ENCODE results near the gene NES. TPM values are rescaled to one million over a fixed set of nuclear protein-coding genes. Genes with fewer than 3 reads are reported as not detected.
A peak's percentile ranks its signal among the peaks of the same experiment; 100 is the strongest.

NES gene
- total RNA-seq, 1 donor from 2014 or later: 54.7 TPM

DNA sequence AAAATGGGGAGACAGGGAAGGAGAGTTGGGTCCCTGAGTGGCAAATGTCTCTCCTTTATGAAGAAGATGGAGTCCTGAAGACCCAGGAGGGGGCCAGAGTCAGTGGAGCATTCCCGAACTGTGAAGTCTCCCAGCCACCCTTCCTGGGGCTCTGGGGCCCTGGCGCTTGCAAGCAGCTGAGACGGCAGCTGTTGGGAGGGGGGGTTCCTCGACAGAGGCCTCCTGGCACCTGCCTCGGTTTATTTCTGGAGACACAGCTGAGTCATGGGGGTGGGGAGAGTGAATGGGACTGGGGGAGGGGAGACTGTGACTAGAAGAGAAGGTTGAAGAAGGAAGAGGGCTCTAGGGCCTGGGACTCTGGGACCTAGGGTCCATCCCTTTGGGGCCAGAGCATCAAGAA is 14.0 kb downstream of the NES start:
- DNase-seq: peak; percentile 30

DNA sequence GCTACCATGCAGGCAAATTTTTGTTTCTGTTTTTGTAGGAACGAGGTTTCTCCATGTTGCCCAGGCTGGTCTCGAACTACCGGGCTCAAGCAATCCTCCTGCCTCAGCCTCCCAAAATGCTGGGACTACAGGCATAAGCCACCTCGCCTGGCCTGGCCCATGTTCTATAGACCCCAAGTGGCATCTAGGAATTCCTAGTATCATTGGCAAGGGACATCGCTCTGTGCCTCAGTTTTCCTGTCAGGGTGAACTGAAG is 14.5 kb downstream of the NES start:
- no peak for DNase-seq

DNA sequence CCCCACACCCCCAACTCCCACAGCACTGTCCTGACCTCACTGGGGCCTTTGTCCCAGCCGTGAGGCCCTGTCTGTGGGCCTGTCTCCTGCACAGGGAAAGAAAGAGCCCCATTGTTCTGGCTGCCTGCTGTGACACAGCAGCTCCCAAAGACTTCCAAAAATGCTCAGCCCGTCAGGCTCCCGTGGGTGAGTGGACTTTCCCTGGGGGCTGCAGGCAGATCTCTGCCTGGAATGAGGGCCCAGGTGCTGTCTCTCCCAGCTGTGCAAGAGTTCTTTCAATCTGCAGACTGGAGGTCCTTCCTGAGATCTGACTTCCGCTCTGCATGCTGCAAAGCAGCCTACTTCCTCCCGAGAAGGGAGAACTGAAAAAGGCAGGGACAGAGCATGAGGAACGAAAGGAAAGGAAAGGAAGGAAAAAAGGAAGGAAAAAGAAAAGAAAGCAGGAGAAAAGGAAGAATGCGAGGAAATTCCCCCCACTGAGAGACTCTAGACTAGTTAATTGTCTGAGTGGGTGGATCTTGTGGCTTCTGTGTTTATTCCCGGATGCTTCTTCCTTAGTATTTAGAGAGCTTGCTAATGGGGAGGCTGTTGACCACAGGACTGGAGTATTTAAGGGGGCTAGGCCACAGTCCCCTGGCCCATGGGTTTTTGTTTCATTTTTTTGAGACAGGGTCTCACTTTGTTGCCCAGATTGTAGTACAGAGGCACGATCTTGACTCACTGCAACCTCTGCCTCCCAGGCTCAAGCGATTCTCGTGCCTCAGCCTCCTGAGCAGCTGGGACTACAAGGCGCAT is 15.0 kb downstream of the NES start:
- no peak for DNase-seq

DNA sequence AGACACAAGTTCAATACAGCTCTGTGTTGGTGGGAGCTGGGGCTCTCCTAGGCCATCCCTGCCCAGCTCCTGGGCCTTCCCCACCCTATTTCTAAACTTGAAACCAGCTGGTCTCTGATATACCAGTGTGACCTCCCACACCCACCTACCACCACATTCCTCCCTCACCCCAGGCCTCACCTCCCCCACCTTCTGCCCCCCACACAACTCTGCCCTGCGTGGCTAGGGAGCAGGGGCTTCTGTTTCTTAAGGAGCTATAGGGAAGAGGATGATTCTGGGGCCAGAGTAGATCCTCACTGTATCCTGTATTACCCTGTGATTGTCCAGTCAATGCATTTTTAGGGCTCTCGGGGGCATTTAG is 16.5 kb downstream of the NES start:
- no peak for DNase-seq

DNA sequence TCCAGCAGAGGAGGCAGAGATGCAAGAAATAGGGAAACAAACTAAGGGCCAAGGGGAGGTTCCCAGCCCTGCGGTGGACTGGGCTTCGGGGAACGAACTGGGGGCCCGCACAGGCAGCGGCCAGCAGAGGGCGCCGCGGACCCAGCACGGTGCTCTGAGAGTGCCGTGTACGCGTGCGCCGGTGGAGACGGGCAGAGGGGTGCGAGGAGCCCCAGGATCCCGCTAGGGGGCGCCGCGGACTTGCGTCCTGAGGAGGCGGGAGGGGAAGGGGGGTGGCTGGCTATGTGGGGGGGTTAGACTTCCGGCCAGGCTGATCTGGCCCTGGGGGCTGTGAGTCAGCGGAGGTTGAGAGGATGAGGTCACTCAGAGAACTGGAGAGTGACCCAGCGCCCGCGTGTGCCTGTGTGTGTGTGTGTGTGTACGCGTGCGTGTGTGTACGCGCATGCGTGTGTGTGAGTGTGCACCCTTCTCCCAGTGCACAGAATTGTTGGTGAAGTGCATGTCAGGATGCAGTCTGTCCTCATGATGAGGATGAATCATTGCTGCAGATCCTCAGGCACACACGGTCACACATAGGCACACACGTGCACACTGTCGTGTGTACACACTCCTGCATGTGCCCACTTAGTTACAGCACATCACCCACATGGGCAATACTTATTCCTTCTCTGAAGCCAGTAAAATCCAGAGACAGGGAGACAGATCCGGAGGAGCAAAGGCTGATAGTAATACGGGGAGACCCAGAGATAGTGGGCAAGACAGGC is 17.0 kb downstream of the NES start:
- DNase-seq: peak; percentile 95

DNA sequence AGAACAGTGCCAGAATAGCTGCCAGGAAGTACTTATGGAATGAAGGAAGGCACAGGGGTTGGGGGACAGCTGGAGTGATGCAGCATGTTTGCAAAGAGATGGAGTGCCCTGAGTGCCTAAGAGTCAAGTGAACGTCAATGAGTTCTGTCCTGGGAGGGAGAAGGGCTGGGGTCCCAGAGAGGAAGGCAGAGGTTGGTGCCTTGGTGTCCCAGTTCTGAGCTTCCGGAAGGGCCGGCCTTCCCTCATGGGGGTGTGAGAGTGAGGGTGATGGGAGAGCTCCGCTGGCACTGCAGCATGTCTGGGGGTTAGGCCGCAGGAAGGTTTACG is 17.6 kb downstream of the NES start:
- DNase-seq: peak; percentile 43

DNA sequence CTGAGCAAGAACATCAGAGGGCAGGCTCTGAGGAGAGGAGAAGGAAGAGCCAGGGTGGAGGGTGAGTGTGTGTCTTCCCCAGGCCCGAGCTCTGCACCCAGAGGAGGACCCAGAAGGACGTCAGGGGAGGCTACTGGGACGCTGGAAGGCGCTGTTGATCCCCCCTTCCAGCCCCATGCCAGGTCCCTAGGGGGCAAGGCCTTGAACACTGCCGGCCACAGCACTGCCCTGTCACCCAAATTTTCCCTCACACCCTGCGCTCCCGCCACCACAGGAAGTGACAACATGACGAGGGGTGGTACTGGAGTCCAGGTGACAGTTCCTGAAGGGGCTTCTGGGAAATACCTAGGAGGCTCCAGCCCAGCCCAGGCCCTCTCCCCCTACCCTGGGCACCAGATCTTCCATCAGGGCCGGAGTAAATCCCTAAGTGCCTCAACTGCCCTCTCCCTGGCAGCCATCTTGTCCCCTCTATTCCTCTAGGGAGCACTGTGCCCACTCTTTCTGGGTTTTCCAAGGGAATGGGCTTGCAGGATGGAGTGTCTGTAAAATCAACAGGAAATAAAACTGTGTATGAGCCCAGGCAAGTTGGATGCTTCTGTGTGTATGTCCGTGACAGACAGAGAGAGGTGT is 18.1 kb downstream of the NES start:
- DNase-seq: no peak

DNA sequence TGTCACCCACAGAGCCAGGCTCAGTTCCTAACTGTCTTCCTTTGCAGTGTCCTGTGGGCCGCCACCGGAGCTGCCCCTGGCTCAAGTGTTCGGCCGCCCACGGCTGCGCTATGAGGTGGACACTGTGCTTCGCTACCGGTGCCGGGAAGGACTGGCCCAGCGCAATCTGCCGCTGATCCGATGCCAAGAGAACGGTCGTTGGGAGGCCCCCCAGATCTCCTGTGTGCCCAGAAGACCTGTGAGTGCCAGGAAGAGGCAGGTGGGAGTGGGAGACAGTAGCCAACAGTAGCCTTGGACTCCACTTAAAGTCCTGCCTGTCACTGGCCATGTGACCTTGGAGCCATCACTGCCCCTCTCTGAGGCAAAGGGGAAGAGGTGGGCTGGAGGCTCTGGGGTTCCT is 18.7 kb downstream of the NES start:
- no peak for DNase-seq

DNA sequence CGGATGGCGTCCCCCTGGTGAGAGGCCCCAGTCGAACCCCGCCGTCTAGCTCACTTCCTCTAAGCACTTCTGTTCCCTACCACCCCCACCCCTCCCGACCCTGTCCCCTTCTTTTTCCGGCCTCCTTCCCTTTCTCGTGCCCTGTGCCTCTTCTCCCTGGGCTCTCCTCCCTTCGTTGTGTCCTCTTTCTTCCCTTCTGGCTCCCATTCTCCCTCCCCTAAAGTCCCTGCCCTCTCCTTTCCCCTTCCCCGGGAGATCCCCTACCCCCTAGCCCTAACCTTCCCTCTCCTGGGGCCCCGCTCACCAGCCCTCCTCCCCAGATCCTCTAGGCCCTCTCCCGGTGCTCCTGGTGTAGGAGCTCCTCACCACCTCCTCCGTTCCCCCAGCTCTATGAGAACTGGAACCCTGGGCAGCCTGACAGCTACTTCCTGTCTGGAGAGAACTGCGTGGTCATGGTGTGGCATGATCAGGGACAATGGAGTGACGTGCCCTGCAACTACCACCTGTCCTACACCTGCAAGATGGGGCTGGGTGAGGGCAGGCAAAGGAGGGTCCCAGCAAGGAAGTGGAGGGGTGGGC is 19.4 kb downstream of the NES start:
- no peak for DNase-seq

DNA sequence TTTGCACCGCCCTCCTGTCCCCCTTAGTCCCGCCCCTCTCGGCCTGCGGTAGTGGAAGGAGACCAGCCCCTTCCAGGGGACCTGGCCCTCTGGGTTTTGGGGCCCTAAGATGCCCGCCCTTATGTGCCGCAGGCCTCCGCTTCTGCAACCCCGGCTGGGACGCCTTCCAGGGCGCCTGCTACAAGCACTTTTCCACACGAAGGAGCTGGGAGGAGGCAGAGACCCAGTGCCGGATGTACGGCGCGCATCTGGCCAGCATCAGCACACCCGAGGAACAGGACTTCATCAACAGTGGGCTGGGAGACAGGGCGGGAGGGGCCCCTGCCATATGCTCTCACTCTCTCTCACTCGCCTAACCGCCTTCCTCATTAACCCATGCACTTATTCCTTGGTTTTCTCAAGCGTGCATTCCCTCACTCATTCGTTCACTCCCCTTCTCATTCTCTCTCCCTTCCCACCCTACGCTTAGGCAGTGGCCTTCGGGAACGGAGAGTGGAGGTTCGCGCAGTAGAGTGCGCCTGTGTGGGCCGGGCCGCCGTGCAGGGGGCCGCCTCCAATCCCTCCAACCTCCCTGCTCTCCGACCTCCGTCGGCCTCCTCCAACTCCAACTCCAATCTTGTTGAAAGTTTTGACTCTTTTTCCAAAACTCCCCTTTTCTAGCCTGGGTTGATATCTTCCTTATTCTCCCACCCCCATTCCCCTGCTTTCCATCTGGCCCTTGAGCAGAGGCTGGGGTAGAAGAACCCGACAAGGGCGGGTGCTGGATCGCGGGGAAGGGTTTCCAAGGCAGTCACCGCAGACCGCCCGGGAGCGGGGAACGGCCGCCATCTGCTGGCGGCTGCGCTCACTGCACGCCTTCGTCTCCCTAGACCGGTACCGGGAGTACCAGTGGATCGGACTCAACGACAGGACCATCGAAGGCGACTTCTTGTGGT is 20.1 kb downstream of the NES start:
- peak; percentile 74 for DNase-seq

DNA sequence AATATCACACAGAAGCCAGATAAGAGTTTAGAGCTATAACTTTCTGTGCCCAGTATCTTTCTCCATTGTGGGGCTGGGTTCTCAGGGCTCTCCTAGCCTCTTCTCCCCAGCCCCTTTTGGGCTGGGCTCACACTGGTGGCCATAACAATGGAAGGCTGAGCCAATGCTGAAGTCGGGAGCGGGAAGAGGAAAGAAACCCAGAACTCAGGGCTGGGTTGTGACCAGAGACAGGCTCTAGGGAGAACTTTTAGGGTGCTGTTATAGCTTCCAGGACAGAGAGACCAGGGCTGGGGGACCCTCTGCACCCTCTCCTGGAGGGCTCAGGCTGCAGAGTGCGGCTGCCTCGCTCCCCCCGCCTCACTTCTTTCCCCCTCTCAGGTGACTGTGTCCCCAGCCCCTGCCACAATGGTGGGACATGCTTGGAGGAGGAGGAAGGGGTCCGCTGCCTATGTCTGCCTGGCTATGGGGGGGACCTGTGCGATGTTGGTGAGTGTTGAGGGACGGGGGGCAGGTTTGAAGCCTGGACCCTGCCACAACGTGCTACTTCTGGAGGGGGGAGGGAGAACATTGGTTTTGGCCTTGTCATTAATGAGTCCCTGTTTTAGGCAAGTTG is 21.2 kb downstream of the NES start:
- DNase-seq: no peak

DNA sequence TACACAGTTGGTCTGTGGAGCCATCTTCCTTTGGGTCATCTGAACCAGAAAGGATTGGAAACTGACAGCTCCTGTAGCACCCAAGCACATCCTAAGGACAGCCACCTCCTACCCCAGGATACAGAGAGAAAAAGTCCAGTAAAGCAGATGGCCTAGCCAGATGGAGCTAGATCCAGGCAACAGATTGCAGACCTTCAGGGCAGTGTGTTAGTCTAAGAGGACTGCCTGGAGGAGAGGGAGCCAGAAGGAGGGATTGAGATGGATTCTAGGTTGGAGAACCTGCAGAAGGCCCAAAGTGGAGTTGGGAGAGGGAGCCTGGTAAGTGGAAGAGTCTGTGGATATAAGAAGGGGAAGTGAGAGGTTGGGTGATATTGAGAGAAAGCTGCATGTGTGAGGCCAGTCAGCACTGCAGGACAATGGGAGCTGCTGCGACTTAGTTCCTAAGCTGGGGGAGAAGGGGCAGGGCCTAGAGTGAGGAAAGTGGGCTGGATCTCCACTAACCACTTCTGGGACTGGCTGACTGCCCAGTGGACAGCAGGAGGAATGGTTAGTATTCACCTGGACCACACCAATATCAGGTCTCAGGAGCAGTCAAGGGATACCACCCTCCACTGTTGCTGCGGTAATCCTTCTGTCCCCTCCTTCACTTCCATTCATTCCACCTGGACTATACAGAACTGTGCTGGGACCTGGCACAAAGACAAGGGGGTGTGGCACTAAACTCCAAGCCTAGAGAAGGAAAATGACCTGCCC is 21.9 kb downstream of the NES start:
- DNase-seq: no peak

DNA sequence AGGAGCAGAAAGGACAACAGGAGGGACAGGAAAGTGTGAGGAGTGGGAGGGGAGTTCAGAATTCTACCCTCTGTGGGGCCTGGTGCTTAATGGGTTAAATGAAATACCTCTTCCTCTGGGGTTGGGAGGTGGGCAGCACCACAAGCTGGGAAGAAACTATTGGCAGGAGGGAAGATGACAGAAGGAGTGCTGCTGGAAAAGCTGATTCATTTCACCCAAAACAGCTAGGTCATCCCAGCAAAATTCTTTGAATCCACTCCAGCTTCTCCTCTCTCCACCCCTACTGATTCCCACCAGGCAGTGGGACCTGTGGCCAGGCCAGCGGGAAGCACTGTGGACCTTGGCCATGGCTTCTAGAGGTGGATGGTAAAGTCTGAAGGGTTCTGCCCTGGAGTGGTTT is 22.5 kb downstream of the NES start:
- no peak for DNase-seq

DNA sequence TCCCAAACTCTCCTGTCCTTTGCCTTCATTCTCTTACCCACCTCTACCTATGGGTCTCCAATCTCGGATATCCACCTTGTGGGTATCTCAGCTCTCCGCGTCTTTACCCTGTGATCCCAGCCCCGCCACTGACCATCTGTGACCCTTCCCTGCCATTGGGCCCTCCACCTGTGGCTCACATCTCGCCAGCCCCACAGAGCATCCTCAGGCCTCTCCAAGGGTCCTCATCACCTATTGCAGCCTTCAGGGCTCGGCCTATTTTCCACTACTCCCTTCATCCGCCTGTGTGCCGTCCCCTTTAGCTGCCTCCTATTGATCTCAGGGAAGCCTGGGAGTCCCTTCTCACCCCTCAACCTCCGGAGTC is 24.2 kb downstream of the NES start:
- no peak for DNase-seq

DNA sequence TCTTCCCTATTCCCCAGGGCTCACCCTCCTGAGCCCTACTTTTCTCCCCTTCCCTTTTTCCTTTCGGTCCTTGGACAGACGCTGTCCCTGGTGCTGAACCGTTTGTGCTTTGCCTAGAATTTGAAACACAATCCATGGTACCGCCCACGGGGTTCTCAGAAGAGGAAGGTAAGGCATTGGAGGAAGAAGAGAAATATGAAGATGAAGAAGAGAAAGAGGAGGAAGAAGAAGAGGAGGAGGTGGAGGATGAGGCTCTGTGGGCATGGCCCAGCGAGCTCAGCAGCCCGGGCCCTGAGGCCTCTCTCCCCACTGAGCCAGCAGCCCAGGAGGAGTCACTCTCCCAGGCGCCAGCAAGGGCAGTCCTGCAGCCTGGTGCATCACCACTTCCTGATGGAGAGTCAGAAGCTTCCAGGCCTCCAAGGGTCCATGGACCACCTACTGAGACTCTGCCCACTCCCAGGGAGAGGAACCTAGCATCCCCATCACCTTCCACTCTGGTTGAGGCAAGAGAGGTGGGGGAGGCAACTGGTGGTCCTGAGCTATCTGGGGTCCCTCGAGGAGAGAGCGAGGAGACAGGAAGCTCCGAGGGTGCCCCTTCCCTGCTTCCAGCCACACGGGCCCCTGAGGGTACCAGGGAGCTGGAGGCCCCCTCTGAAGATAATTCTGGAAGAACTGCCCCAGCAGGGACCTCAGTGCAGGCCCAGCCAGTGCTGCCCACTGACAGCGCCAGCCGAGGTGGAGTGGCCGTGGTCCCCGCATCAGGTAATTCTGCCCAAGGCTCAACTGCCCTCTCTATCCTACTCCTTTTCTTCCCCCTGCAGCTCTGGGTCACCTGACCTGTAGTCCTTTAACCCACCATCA is 24.8 kb downstream of the NES start:
- no peak for DNase-seq

DNA sequence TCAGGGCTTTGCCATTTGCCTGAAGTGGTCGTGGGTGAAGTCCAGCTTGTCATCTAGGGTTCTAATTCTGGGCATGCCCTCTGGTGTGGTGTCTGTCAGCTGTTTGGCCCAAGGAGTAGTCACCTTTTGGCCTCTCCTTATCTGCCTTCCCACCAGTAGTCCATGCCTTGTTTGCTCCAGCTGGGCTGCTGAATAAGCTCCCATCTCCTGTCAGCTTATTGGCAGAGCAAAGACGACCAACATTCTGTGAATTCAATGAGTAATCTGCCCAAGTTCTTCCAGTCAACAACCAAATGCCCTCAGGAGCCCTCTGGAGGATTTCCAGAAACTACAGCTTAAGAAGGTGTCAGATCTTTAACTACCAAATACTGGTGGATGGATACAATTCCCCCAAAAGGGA is 28.3 kb downstream of the NES start:
- DNase-seq: no peak

DNA sequence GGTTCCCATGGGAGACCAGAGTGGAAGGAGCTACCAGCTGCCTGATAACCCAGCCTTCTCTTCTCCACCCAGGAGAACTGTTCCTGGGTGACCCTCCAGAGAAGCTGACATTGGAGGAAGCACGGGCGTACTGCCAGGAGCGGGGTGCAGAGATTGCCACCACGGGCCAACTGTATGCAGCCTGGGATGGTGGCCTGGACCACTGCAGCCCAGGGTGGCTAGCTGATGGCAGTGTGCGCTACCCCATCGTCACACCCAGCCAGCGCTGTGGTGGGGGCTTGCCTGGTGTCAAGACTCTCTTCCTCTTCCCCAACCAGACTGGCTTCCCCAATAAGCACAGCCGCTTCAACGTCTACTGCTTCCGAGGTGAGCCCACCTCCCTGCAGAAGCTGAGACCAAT is 28.7 kb downstream of the NES start:
- no peak for DNase-seq

DNA sequence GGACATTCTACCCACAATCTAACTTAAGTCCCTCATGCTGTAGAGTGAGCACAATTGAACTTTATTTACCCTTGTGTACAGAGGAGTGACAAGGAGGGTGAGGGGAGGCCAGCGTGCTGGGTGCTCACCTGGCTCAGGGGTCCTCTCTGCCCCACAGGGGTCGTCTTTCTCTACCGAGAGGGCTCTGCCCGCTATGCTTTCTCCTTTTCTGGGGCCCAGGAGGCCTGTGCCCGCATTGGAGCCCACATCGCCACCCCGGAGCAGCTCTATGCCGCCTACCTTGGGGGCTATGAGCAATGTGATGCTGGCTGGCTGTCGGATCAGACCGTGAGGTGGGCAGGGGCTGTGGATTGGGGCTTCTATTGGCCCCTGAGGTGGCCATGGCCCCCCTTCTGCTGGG is 29.9 kb downstream of the NES start:
- no peak for DNase-seq

DNA sequence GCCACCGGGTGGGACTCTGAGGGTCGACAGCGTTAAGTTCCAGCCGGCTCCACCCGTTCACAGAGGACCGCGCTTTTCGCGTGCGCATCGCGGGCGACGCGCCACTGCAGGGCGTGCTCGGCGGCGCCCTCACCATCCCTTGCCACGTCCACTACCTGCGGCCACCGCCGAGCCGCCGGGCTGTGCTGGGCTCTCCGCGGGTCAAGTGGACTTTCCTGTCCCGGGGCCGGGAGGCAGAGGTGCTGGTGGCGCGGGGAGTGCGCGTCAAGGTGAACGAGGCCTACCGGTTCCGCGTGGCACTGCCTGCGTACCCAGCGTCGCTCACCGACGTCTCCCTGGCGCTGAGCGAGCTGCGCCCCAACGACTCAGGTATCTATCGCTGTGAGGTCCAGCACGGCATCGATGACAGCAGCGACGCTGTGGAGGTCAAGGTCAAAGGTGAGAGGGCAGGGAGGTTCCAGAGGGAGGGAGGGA is 30.4 kb downstream of the NES start:
- DNase-seq: no peak

DNA sequence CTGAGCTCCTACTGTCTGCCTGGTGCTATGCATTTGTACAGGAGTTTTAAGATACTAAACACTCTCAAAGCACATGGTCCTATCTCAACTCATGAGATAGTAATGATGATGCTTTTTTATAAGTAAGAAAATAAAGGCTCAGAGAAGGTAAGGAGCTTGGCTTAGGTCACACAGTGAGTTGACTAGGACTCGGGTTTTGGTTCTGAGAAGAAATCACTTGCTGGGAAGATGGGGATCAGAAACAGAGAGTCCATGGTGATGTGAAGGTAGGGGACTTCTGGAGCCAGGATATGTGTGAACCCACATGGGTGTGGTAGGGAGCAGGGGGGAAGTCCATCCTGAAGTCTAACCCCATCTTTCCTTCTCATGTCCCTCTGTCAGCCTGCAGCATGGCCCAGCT is 31.5 kb downstream of the NES start:
- no peak for DNase-seq

Data from skin of body (tissue), 2 donors.